ENCODE data around the gene PIK3R1.

DNA sequence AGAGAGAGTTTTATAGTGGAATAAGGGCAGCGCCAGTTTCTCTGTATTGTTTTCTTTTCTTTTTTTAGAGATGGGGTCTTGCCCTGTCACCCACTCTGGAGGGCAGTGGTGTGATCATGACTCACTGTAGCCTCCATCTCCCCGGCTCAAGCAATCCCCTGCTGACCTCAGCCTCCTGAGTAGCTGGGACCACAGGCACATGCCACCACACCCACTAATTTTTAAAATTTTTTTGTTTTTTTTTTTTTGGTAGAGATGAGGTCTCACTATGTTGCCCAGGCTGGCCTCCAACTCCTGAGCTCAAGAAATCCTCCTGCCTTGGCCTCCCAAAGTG lies 119.0 kb downstream of the PIK3R1 start:
- TF ChIP-seq CTCF (IDR thresholded peaks at IDR 0.05; ENCODE audit: low read depth, low read length) (no peak), EZH2phosphoT487 (IDR thresholded peaks at IDR 0.05; ENCODE audit: low read depth) (no peak)
